ENCODE results near the gene LMBR1. TPM values are rescaled to one million over a fixed set of nuclear protein-coding genes. Genes with fewer than 3 reads are reported as not detected.
"Not testable (repeated sequence)": the region's sequence is repeated elsewhere in the genome, so short reads cannot be mapped to it uniquely, and the experiment has no call there.

LMBR1 gene
- polyA plus RNA-seq, 1 experiment, result 5.3 TPM

DNA sequence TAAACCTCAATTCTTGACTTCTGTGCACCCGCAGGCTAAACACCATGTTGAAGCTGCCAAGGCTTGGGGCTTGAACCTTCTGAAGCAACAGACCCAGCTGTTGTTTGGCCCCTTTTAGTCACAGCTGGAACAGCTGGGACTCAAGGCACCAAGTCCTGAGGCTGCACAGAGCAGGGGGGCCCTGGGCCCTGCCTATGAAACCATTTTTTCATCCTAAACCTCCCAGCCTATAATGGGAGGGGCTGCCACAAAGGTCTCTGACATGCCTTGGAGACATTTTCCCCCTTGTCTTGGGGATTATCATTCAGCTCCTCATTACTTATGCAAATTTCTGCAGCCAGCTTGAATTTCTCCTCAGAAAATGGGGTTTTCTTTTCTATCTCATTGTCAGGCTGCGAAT is 31.8 kb downstream of the LMBR1 start:
- TF ChIP-seq, protein P1, sequence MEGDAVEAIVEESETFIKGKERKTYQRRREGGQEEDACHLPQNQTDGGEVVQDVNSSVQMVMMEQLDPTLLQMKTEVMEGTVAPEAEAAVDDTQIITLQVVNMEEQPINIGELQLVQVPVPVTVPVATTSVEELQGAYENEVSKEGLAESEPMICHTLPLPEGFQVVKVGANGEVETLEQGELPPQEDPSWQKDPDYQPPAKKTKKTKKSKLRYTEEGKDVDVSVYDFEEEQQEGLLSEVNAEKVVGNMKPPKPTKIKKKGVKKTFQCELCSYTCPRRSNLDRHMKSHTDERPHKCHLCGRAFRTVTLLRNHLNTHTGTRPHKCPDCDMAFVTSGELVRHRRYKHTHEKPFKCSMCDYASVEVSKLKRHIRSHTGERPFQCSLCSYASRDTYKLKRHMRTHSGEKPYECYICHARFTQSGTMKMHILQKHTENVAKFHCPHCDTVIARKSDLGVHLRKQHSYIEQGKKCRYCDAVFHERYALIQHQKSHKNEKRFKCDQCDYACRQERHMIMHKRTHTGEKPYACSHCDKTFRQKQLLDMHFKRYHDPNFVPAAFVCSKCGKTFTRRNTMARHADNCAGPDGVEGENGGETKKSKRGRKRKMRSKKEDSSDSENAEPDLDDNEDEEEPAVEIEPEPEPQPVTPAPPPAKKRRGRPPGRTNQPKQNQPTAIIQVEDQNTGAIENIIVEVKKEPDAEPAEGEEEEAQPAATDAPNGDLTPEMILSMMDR (IDR thresholded peaks at IDR 0.05; ENCODE audit: insufficient read depth, low read depth, low read length), result no peak
- ChIA-PET CTCF (no interaction called here), POLR2A (no interaction called here)
- Histone ChIP-seq H3K36me3 (ENCODE audit: control insufficient read depth, insufficient read depth, low read length) (no peaks in the 10 kb centered on the region), H3K27me3 (ENCODE audit: control insufficient read depth, insufficient read depth, low read length) (no peaks in the 10 kb centered on the region), H3K4me3 (ENCODE audit: low read depth, low read length) (no peak overlapping the region)
- DNase-seq (ENCODE audit: low read depth), result no peak

- H3K27me3 ChIP-seq (ENCODE audit: control insufficient read depth, insufficient read depth, low read length); POLR2A ChIA-PET; H3K36me3 ChIP-seq (ENCODE audit: control insufficient read depth, insufficient read depth, low read length); H3K4me3 ChIP-seq (ENCODE audit: low read depth, low read length); CTCF ChIA-PET; DNase-seq (ENCODE audit: low read depth): not testable (repeated sequence)
Observed at GRCh38 chr7:156860099-156860498, 32.9 kb downstream of the LMBR1 start.

- TF ChIP-seq, protein P1 (IDR thresholded peaks at IDR 0.05; ENCODE audit: insufficient read depth, low read depth, low read length), result no peak
- H3K4me3 ChIP-seq (ENCODE audit: low read depth, low read length), result no peak overlapping the region
- POLR2A ChIA-PET, result no interaction called here
- H3K27me3 ChIP-seq (ENCODE audit: control insufficient read depth, insufficient read depth, low read length), result no peaks in the 10 kb centered on the region
- CTCF ChIA-PET, result interaction anchor here (0.6 kb wide), 1 partner anchor 1868 kb away, joined by 3 read pairs; no protein-coding TSS in a partner anchor
- H3K36me3 ChIP-seq (ENCODE audit: control insufficient read depth, insufficient read depth, low read length), result no peaks in the 10 kb centered on the region
- no peak for DNase-seq (ENCODE audit: low read depth)
Observed at GRCh38 chr7:156858523-156858922, 34.5 kb downstream of the LMBR1 start.

DNA sequence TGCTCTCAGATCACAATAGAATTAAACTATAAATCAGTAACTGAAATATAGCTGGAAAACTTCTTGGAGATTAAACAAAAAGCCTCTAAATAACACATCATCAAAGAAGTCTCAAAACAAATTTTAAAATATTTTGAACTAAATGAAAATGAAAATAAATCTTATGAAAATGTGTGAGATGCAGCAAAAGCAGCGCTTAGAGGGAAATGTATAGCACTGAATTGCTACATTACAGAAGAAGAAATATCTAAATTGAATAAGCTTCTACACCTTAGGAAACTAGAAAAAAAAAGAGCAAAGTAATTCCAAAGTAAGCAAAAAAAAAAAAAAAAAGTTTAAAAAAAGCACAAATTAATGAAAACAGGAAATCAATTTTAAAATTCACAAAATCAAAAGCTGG is 35.2 kb downstream of the LMBR1 start:
- ChIA-PET CTCF (no interaction called here), POLR2A (no interaction called here)
- H3K4me3 ChIP-seq (ENCODE audit: low read depth, low read length), result no peak overlapping the region
- no peak for DNase-seq (ENCODE audit: low read depth)
- no peaks in the 10 kb centered on the region for H3K36me3 ChIP-seq (ENCODE audit: control insufficient read depth, insufficient read depth, low read length)
- no peaks in the 10 kb centered on the region for H3K27me3 ChIP-seq (ENCODE audit: control insufficient read depth, insufficient read depth, low read length)
- TF ChIP-seq, protein P1 (IDR thresholded peaks at IDR 0.05; ENCODE audit: insufficient read depth, low read depth, low read length), result no peak

DNA sequence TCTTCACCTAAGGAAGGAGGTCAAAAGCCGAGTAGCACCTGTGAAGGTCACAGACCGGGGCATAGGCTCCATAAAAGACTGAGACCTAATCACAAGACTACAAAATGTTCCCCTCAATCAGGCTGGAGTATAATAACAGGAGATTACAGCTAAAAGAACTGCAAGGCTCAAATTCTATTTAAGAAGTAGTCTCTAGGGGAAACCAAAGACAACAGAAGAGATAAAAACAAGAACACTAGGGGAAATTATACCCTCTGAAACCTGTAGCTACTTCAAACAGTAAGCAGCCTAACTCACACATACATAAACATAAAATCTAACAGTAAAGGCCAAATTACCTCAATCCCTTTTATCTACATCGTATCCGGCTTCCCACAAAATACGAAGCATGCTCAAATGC is 38.3 kb downstream of the LMBR1 start:
- no peaks in the 10 kb centered on the region for H3K36me3 ChIP-seq (ENCODE audit: control insufficient read depth, insufficient read depth, low read length)
- no peak for DNase-seq (ENCODE audit: low read depth)
- CTCF ChIA-PET, result no interaction called here
- TF ChIP-seq, protein P1 (IDR thresholded peaks at IDR 0.05; ENCODE audit: insufficient read depth, low read depth, low read length), result no peak
- H3K4me3 ChIP-seq (ENCODE audit: low read depth, low read length), result no peak overlapping the region
- POLR2A ChIA-PET, result no interaction called here
- H3K27me3 ChIP-seq (ENCODE audit: control insufficient read depth, insufficient read depth, low read length), result no peaks in the 10 kb centered on the region

- ChIA-PET POLR2A (no interaction called here), CTCF (no interaction called here)
- Histone ChIP-seq H3K27me3 (ENCODE audit: control insufficient read depth, insufficient read depth, low read length) (no peaks in the 10 kb centered on the region), H3K36me3 (ENCODE audit: control insufficient read depth, insufficient read depth, low read length) (no peaks in the 10 kb centered on the region), H3K4me3 (ENCODE audit: low read depth, low read length) (no peak overlapping the region)
- DNase-seq (ENCODE audit: low read depth), result no peak
- TF ChIP-seq, protein P1 (IDR thresholded peaks at IDR 0.05; ENCODE audit: insufficient read depth, low read depth, low read length), result no peak
Observed at GRCh38 chr7:156848979-156849378, 44.0 kb downstream of the LMBR1 start.

Data from BJ (cell line).